ENCODE results near the gene NXT1. TPM values are rescaled to one million over a fixed set of nuclear protein-coding genes. Genes with fewer than 3 reads are reported as not detected.

NXT1 gene
- total and polyA plus RNA-seq, 10 donors, result 14.6 to 37.4 (median 26.5) TPM

DNA sequence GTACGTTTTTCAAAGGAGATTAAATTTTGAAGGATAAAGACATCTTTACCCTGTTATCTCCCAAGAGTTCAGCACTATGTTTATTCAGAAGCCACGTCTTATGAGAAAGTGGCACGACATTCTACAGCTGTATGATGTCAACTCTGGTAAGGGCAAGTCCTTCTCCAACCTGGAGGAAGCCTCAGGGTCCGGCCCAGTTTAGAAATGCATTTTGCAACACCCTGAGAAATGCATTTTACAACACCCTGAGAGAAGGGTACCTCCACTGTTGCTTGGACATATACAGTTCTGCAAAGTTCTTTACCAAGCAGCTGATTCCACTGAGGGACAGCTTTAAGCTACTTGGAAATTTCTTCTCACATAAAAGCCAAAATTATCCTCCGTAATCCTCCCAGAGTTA, 53.2 kb downstream of the NXT1 start:
- DNase-seq, result no peak
- no peaks in the 10 kb centered on the region for H3K9me3 ChIP-seq
- no peaks in the 10 kb centered on the region for H3K27me3 ChIP-seq (replicated peaks in 1 of 7)
- H3K4me1 ChIP-seq, result peaks cover 0 to 41% (median 13%) of the 10 kb centered on the region in 6 donors
- H3K36me3 ChIP-seq, result peaks cover 0 to 41% (median 7%) of the 10 kb centered on the region in 6 donors
- 69 to 89% (median 84%) methylated on average over 5 of the region's 5 CpGs for WGBS, 5 donors
- no peak overlapping the region for H3K27ac ChIP-seq
- intact Hi-C loops (cut with DNase I; ENCODE audit: low total_unique reads), result no loop called here
- TF ChIP-seq POLR2AphosphoS5 (IDR thresholded peaks at IDR 0.05) (no peak), POLR2A (IDR thresholded peaks at IDR 0.05) (no peak)
- TF ChIP-seq, protein P1, sequence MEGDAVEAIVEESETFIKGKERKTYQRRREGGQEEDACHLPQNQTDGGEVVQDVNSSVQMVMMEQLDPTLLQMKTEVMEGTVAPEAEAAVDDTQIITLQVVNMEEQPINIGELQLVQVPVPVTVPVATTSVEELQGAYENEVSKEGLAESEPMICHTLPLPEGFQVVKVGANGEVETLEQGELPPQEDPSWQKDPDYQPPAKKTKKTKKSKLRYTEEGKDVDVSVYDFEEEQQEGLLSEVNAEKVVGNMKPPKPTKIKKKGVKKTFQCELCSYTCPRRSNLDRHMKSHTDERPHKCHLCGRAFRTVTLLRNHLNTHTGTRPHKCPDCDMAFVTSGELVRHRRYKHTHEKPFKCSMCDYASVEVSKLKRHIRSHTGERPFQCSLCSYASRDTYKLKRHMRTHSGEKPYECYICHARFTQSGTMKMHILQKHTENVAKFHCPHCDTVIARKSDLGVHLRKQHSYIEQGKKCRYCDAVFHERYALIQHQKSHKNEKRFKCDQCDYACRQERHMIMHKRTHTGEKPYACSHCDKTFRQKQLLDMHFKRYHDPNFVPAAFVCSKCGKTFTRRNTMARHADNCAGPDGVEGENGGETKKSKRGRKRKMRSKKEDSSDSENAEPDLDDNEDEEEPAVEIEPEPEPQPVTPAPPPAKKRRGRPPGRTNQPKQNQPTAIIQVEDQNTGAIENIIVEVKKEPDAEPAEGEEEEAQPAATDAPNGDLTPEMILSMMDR (IDR thresholded peaks at IDR 0.05 in 8 of 11, conservative IDR thresholded peaks at IDR 0.05 in 3 of 11), result no peak
- H3K4me3 ChIP-seq, result no peak overlapping the region

DNA sequence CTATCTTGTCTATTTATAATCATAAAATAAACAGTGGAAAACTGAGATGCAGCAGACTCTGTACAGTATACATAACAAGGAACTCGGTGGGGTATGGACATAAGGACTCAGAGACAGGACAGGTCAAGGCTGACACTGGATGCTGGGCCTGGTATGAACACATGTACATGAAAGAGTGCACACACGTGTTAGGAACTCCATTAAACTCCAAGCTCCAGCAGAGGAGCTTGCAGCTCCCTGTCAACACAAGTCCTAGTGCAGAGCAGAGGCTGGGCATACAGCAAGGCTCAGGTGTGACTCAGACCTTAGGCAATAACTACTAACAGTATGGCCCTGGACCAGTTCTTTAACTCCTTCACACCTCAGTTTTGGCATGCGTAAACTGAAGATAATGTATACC, 53.6 kb downstream of the NXT1 start:
- H3K36me3 ChIP-seq, result peaks cover 0 to 37% (median 7%) of the 10 kb centered on the region in 6 donors
- H3K9me3 ChIP-seq, result no peaks in the 10 kb centered on the region
- 82 to 90% (median 83%) methylated on average over 3 of the region's 3 CpGs for WGBS, 5 donors
- no peak overlapping the region for H3K4me3 ChIP-seq
- H3K27me3 ChIP-seq (replicated peaks in 1 of 7), result no peaks in the 10 kb centered on the region
- DNase-seq, result no peak
- peaks cover 0 to 42% (median 13%) of the 10 kb centered on the region in 6 donors for H3K4me1 ChIP-seq
- no peak for TF ChIP-seq POLR2A (IDR thresholded peaks at IDR 0.05)
- no peak for TF ChIP-seq POLR2AphosphoS5 (IDR thresholded peaks at IDR 0.05)
- TF ChIP-seq, protein P1 (IDR thresholded peaks at IDR 0.05 in 8 of 11, conservative IDR thresholded peaks at IDR 0.05 in 3 of 11), result no peak
- H3K27ac ChIP-seq, result no peak overlapping the region
- intact Hi-C loops (cut with DNase I; ENCODE audit: low total_unique reads), result no loop called here

Small RNA genes within 50 kb of the gene (small RNA-seq; reads per million reads assigned to genes)
- gene RNA5SP479, result 0 reads per million in 4 donors

Other genes with a start within 250 kb of the NXT1 start
- 10 to 100 TPM; 10.5 to 17.0 (median 12.0) TPM for gene GZF1, start 11.4 kb downstream of the NXT1 start, total RNA-seq
- 1 to 10 TPM; 3.3 to 5.6 (median 3.8) TPM for gene GZF1, start 11.4 kb downstream of the NXT1 start, polyA plus RNA-seq
- 10 to 100 TPM; 11.3 to 31.9 (median 16.2) TPM for gene NAPB, start 70.7 kb downstream of the NXT1 start, total RNA-seq
- gene NAPB, start 70.7 kb downstream of the NXT1 start, polyA plus RNA-seq, result 1 to 10 TPM; 3.4 to 6.9 (median 4.5) TPM
- gene CSTL1, start 88.9 kb downstream of the NXT1 start, total RNA-seq, result not detected
- not detected for gene CSTL1, start 88.9 kb downstream of the NXT1 start, polyA plus RNA-seq
- gene CST11, start 102.1 kb downstream of the NXT1 start, total RNA-seq, result not detected
- gene CST11, start 102.1 kb downstream of the NXT1 start, polyA plus RNA-seq, result not detected
- gene CST8, start 140.3 kb downstream of the NXT1 start, total RNA-seq, result not detected
- gene CST8, start 140.3 kb downstream of the NXT1 start, polyA plus RNA-seq, result not detected
- not detected for gene CST9L, start 217.7 kb downstream of the NXT1 start, total RNA-seq
- gene CST9L, start 217.7 kb downstream of the NXT1 start, polyA plus RNA-seq, result not detected